HepG2 (cell line): Measurements from ENCODE around the gene CPXM1. TPM values are rescaled to one million over a fixed set of nuclear protein-coding genes. Genes with fewer than 3 reads are reported as not detected.
A peak's percentile ranks its signal among the peaks of the same experiment; 100 is the strongest.

ENCODE experiments used
- ETV6 ChIP-seq: sonication (generic); formaldehyde crosslinking; conservative IDR thresholded peaks from 2 replicates; pipeline ENCODE4 v1.4.0; 2020; ENCODE audit warnings: missing genetic modification reagents
- KDM1A ChIP-seq: IDR thresholded peaks from 2 replicates; pipeline ENCODE4 v1.6.1; 2016; ENCODE audit warnings: missing compliant biosample characterization
- SP4 ChIP-seq: sonication (generic); formaldehyde crosslinking; IDR thresholded peaks from 2 replicates; pipeline ENCODE4 v1.8.1; 2023; ENCODE audit warnings: mild to moderate bottlenecking, missing genetic modification reagents
- ZFP36 ChIP-seq: fragments of 150-350 bp; IDR thresholded peaks from 2 replicates; pipeline ENCODE4 v1.6.1; 2018; ENCODE audit warnings: borderline replicate concordance, low read length, low read depth; ENCODE audit not compliant: partially characterized antibody
- ZKSCAN5 ChIP-seq: sonication (generic); formaldehyde crosslinking; IDR thresholded peaks from 2 replicates; pipeline ENCODE4 v1.5.1; 2020; ENCODE audit warnings: mild to moderate bottlenecking, missing genetic modification reagents
- ZNF142 ChIP-seq: sonication (generic); formaldehyde crosslinking; IDR thresholded peaks from 2 replicates; pipeline ENCODE4 v1.4.0; 2020; ENCODE audit warnings: missing genetic modification reagents
- ZNF17 ChIP-seq: sonication (generic); formaldehyde crosslinking; IDR thresholded peaks from 2 replicates; pipeline ENCODE4 v1.5.0; 2020; ENCODE audit warnings: mild to moderate bottlenecking, missing genetic modification reagents
- ZNF234 ChIP-seq: sonication (generic); formaldehyde crosslinking; conservative IDR thresholded peaks from 2 replicates; pipeline ENCODE4 v1.5.1; 2020; ENCODE audit warnings: mild to moderate bottlenecking, missing genetic modification reagents
- ZNF318 ChIP-seq: sonication (generic); formaldehyde crosslinking; IDR thresholded peaks from 2 replicates; pipeline ENCODE4 v1.4.0; 2020; ENCODE audit warnings: mild to moderate bottlenecking, missing genetic modification reagents
- ZNF550 ChIP-seq: sonication (generic); formaldehyde crosslinking; IDR thresholded peaks from 2 replicates; pipeline ENCODE4 v1.4.0; 2020; ENCODE audit warnings: mild to moderate bottlenecking, missing genetic modification reagents, borderline replicate concordance
- ZNF576 ChIP-seq: sonication (generic); formaldehyde crosslinking; IDR thresholded peaks from 2 replicates; pipeline ENCODE4 v1.4.0; 2020; ENCODE audit warnings: mild to moderate bottlenecking, missing genetic modification reagents
- ZNF580 ChIP-seq: IDR thresholded peaks from 2 replicates; pipeline ENCODE4 v1.6.1; 2016; ENCODE audit warnings: low read depth, borderline replicate concordance
- ZNF605 ChIP-seq: sonication (generic); formaldehyde crosslinking; IDR thresholded peaks from 2 replicates; pipeline ENCODE4 v1.8.0; 2022; ENCODE audit warnings: mild to moderate bottlenecking, missing genetic modification reagents
- polyA plus RNA-seq, 8 experiments: library from polyadenylated mRNA; depleted of rRNA in 3 of 8; stranded (reverse) in 7 of 8; unstranded in 1 of 8; fragments of >200 nt; fragmentation: Illumina TruSeq in 4 of 8; extraction: Trizol in 4 of 8; gene quantifications; 2 replicates each; pipeline versions ENCODE4 v1.2.1 to v1.2.3, GENCODE V29; 2011 to 2016; ENCODE audit warnings: low read depth in 4 of 8, missing spikeins in 1 of 8, mixed read lengths in 1 of 8; ENCODE audit not compliant: insufficient read depth in 1 of 8
- total RNA-seq, 5 experiments: library from RNA; depleted of rRNA; stranded (reverse); fragments of >200 nt; fragmentation: Illumina TruSeq; extraction: Trizol; gene quantifications; 2 replicates each; pipeline ENCODE4 v1.2.3, GENCODE V29; 2016; ENCODE audit warnings: low read depth in 1 of 5

The CPXM1 gene
- total and polyA plus RNA-seq, 2 of the 13 experiments (the other 11 are each of a cell fraction or from before 2014, with no cell fraction given) = 0.07 TPM; not detected in 1

- TF ChIP-seq ZNF318 (peak; percentile 18; the same call in 1 of the 2 replicates), ZNF605 (CRISPR knock-in tag) (no peak), KDM1A (CRISPR knock-in tag) (no peak), ZNF580 (CRISPR knock-in tag) (no peak), SP4 (CRISPR knock-in tag) (no peak), ZFP36 (no peak), ZNF234 (CRISPR knock-in tag) (no peak), ETV6 (CRISPR knock-in tag) (no peak), ZNF550 (no peak), ZNF17 (CRISPR knock-in tag) (no peak), ZKSCAN5 (CRISPR knock-in tag) (no peak), ZNF142 (CRISPR knock-in tag) (peak; percentile 11; the same call in 1 of the 2 replicates), ZNF576 (CRISPR knock-in tag) (no peak)
These were observed 47.6 kb downstream of the CPXM1 start (continued) for GRCh38 chr20:2752567-2753460.
